Measurements from ENCODE around the gene ALK. TPM values are rescaled to one million over a fixed set of nuclear protein-coding genes. Genes with fewer than 3 reads are reported as not detected.

ALK gene
- total RNA-seq, 4 donors from 2014 or later: 0.19 TPM; not detected in 3

GRCh38 chr2:29219374-29219773, 702.0 kb downstream of the ALK start:
- Histone ChIP-seq H3K4me1 (peaks cover 0 to 13% (median 5%) of the 10 kb centered on the region in 3 donors), H3K9me3 (no peaks in the 10 kb centered on the region), H3K27ac (no peak overlapping the region), H3K36me3 (no peaks in the 10 kb centered on the region), H3K4me3 (no peak overlapping the region), H3K27me3 (no peaks in the 10 kb centered on the region)
- intact Hi-C loops (cut with DNase I): no loop called here
- TF ChIP-seq CTCF (IDR thresholded peaks at IDR 0.05): no peak
- no peak for TF ChIP-seq POLR2A (IDR thresholded peaks at IDR 0.05)
- DNase-seq: no peak
- WGBS, 2 donors: 76% methylated on average over 3 of the region's 4 CpGs; no CpG with 5 or more reads in 1 of the 2 donors

- no peak overlapping the region for H3K4me3 ChIP-seq
- H3K27ac ChIP-seq: no peak overlapping the region
- 79 to 88% methylated on average over 3 to 4 of the region's 4 CpGs for WGBS, 2 donors
- intact Hi-C loops (cut with DNase I): no loop called here
- H3K9me3 ChIP-seq: no peaks in the 10 kb centered on the region
- no peaks in the 10 kb centered on the region for H3K36me3 ChIP-seq
- no peaks in the 10 kb centered on the region for H3K27me3 ChIP-seq
- DNase-seq: no peak
- no peak for TF ChIP-seq CTCF (IDR thresholded peaks at IDR 0.05)
- TF ChIP-seq POLR2A (IDR thresholded peaks at IDR 0.05): no peak
- H3K4me1 ChIP-seq: peaks cover 0 to 5% (median 0%) of the 10 kb centered on the region in 3 donors
Measured at GRCh38 chr2:29218550-29219125, 702.7 kb downstream of the ALK start.

- H3K4me3 ChIP-seq: no peak overlapping the region
- intact Hi-C loops (cut with DNase I): no loop called here
- H3K4me1 ChIP-seq: no peaks in the 10 kb centered on the region
- no peaks in the 10 kb centered on the region for H3K36me3 ChIP-seq
- no peak for TF ChIP-seq POLR2A (IDR thresholded peaks at IDR 0.05)
- TF ChIP-seq CTCF (IDR thresholded peaks at IDR 0.05): no peak
- DNase-seq: no peak
- WGBS, 2 donors: 69 to 83% methylated on average over 5 of the region's 6 CpGs
- no peaks in the 10 kb centered on the region for H3K27me3 ChIP-seq
- H3K27ac ChIP-seq: no peak overlapping the region
- no peaks in the 10 kb centered on the region for H3K9me3 ChIP-seq
Measured at GRCh38 chr2:29218071-29218470, 703.3 kb downstream of the ALK start.

GRCh38 chr2:29216609-29216909, 704.8 kb downstream of the ALK start:
- H3K9me3 ChIP-seq: no peaks in the 10 kb centered on the region
- TF ChIP-seq POLR2A (IDR thresholded peaks at IDR 0.05) (no peak), CTCF (IDR thresholded peaks at IDR 0.05) (no peak)
- no peak overlapping the region for H3K27ac ChIP-seq
- H3K27me3 ChIP-seq: no peaks in the 10 kb centered on the region
- H3K4me1 ChIP-seq: no peaks in the 10 kb centered on the region
- WGBS, 2 donors: 92 to 96% methylated on average over 5 of the region's 5 CpGs
- H3K36me3 ChIP-seq: no peaks in the 10 kb centered on the region
- no peak overlapping the region for H3K4me3 ChIP-seq
- intact Hi-C loops (cut with DNase I): no loop called here
- DNase-seq: no peak

GRCh38 chr2:29215739-29216608, 705.4 kb downstream of the ALK start:
- no peaks in the 10 kb centered on the region for H3K27me3 ChIP-seq
- WGBS, 2 donors: 75 to 78% methylated on average over 9 of the region's 20 CpGs
- H3K9me3 ChIP-seq: no peaks in the 10 kb centered on the region
- no peak for DNase-seq
- TF ChIP-seq CTCF (IDR thresholded peaks at IDR 0.05) (no peak), POLR2A (IDR thresholded peaks at IDR 0.05) (no peak)
- H3K27ac ChIP-seq: no peak overlapping the region
- H3K4me3 ChIP-seq: no peak overlapping the region
- no peaks in the 10 kb centered on the region for H3K36me3 ChIP-seq
- H3K4me1 ChIP-seq: no peaks in the 10 kb centered on the region
- intact Hi-C loops (cut with DNase I): no loop called here
